Endodermal cell (in vitro differentiated cells): ENCODE data around the gene PRKCA. TPM values are rescaled to one million over a fixed set of nuclear protein-coding genes. Genes with fewer than 3 reads are reported as not detected.

Experiments
- DNase-seq: peaks from one replicate; pipeline ENCODE4 v3.0.0-alpha.2; 2017
- H3K27ac ChIP-seq: 2 replicates; pipeline ENCODE4 v1.5.1; 2013; ENCODE audit warnings: mild to moderate bottlenecking, low read depth, low read length, moderate library complexity
- H3K27me3 ChIP-seq: 2 replicates; pipeline ENCODE4 v1.6.1; 2013; ENCODE audit warnings: mild to moderate bottlenecking, low read length, moderate library complexity; ENCODE audit not compliant: insufficient read depth, control insufficient read depth, poor library complexity, severe bottlenecking
- H3K36me3 ChIP-seq: 2 replicates; pipeline ENCODE4 v1.7.0; 2013; ENCODE audit warnings: mild to moderate bottlenecking, low read length, moderate library complexity; ENCODE audit not compliant: control insufficient read depth, insufficient read depth
- H3K4me1 ChIP-seq: one replicate; pipeline ENCODE4 v1.7.0; 2013; ENCODE audit warnings: low read length; ENCODE audit not compliant: control insufficient read depth, insufficient read depth
- H3K4me3 ChIP-seq: 2 replicates; pipeline ENCODE4 v1.5.1; 2013; ENCODE audit warnings: mild to moderate bottlenecking, low read length, moderate library complexity
- H3K9ac ChIP-seq: 2 replicates; pipeline ENCODE4 v1.6.1; 2013; ENCODE audit warnings: mild to moderate bottlenecking, low read length, moderate library complexity; ENCODE audit not compliant: poor library complexity, severe bottlenecking; ENCODE audit errors: extremely low read depth
- H3K9me3 ChIP-seq: 2 replicates; pipeline ENCODE4 v1.6.1; 2013; ENCODE audit warnings: mild to moderate bottlenecking, low read length, moderate library complexity; ENCODE audit not compliant: control insufficient read depth
- H3K27ac Mint-ChIP-seq: 2 replicates; pipeline ENCODE4 v1.8.0; 2020; ENCODE audit warnings: mixed read lengths
- H3K27me3 Mint-ChIP-seq: 2 replicates; pipeline ENCODE4 v1.8.0; 2021; ENCODE audit warnings: mild to moderate bottlenecking, mixed read lengths; ENCODE audit not compliant: insufficient read depth
- H3K36me3 Mint-ChIP-seq: 2 replicates; pipeline ENCODE4 v1.8.0; 2020; ENCODE audit warnings: low read depth, mixed read lengths
- H3K4me1 Mint-ChIP-seq: 2 replicates; pipeline ENCODE4 v1.8.0; 2020; ENCODE audit warnings: mixed read lengths
- H3K4me3 Mint-ChIP-seq: 2 replicates; pipeline ENCODE4 v1.8.0; 2020; ENCODE audit warnings: mild to moderate bottlenecking, moderate library complexity, mixed read lengths
- H3K9me3 Mint-ChIP-seq: 2 replicates; pipeline ENCODE4 v1.8.0; 2020; ENCODE audit warnings: mild to moderate bottlenecking, mixed read lengths
- WGBS, 2 experiments: methylation state at CpG; one replicate each; pipeline versions ENCODE4 v1.1.5 to v1.1.7; 2013; ENCODE audit warnings: missing lambda C conversion rate in 2 of 2, mixed read lengths in 1 of 2; ENCODE audit not compliant: insufficient coverage in 1 of 2, insufficient read length in 1 of 2; 5-methylcytosine and 5-hydroxymethylcytosine counted together
- total RNA-seq, 2 donors: library from RNA; stranded (reverse); fragmentation: NEBNext Ultra II Directional in 1 of 2; extraction: Animal tissue kit (Norgen Biotek cat#: 25700) in 1 of 2; gene quantifications; 2 replicates in 1 of 2; 3 replicates in 1 of 2; pipeline ENCODE4 v1.2.1, GENCODE V29; 2021
- TF ChIP-seq, protein P1 (sequence below): fragments of 200-600 bp; sonication (generic); conservative IDR thresholded peaks from 2 replicates; pipeline ENCODE4 v1.5.0; 2021; ENCODE audit warnings: antibody characterized with exemption, mild to moderate bottlenecking

PRKCA gene
- total RNA-seq, 2 donors from 2014 or later = 8.7 to 14.6 TPM

DNA sequence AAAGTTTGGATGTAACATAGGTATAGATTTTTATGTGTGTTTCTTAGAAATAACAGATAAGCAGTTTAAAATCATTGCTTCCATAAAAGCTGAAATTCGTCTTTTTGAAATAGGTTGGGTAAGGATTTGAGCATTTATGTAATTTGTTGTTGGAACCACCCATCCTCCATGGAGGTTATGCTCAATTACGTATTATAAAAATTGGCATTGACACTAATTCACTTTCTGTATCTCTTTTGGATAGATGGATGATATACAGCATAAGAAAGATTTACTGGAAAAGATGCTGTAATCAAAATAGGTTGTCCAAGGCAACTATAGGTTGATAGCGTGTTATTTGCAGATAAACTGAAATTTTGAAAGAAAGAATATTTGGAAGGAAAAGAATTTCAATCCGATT is 105.5 kb downstream of the PRKCA start:
- Histone ChIP-seq H3K9me3 (no peaks in the 10 kb centered on the region), H3K36me3 (no peaks in the 10 kb centered on the region), H3K27me3 (no peaks in the 10 kb centered on the region), H3K4me1 (no peaks in the 10 kb centered on the region), H3K27ac (no peak overlapping the region), H3K4me3 (no peak overlapping the region), H3K9ac (no peak overlapping the region)
- 94 to 100% methylated on average over 4 of the region's 4 CpGs for WGBS, 2 experiments
- Mint-ChIP-seq H3K27me3 (no peaks in the 10 kb centered on the region), H3K4me3 (no peak overlapping the region), H3K9me3 (no peaks in the 10 kb centered on the region), H3K36me3 (no peaks in the 10 kb centered on the region), H3K27ac (no peak overlapping the region), H3K4me1 (peaks cover 11% of the 10 kb centered on the region)
- TF ChIP-seq, protein P1, sequence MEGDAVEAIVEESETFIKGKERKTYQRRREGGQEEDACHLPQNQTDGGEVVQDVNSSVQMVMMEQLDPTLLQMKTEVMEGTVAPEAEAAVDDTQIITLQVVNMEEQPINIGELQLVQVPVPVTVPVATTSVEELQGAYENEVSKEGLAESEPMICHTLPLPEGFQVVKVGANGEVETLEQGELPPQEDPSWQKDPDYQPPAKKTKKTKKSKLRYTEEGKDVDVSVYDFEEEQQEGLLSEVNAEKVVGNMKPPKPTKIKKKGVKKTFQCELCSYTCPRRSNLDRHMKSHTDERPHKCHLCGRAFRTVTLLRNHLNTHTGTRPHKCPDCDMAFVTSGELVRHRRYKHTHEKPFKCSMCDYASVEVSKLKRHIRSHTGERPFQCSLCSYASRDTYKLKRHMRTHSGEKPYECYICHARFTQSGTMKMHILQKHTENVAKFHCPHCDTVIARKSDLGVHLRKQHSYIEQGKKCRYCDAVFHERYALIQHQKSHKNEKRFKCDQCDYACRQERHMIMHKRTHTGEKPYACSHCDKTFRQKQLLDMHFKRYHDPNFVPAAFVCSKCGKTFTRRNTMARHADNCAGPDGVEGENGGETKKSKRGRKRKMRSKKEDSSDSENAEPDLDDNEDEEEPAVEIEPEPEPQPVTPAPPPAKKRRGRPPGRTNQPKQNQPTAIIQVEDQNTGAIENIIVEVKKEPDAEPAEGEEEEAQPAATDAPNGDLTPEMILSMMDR = no peak
- DNase-seq = no peak

DNA sequence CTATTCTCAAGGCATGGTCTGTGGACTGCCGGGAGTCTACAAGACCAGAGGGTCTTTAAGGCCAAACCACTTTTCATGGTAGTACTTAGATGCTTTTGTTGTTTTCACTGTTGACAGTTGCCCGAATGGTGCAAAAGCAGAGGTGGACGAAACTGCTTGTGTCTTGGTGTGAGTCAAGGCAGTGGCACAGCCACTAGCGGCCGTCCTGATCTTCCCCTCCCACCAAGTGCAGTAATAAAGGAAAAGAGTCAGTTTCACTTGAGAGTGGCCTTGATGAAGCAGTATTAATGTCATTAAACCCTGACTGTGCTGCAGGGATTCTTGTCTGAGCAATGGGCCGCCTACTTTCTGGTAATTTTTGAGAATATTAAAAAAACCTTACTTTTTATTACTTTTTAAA is 109.1 kb downstream of the PRKCA start:
- no peak overlapping the region for H3K4me3 ChIP-seq
- no peaks in the 10 kb centered on the region for H3K9me3 ChIP-seq
- no peak overlapping the region for H3K9ac ChIP-seq
- TF ChIP-seq, protein P1 = no peak
- no peaks in the 10 kb centered on the region for H3K27me3 ChIP-seq
- no peaks in the 10 kb centered on the region for H3K9me3 Mint-ChIP-seq
- no peak for DNase-seq
- no peaks in the 10 kb centered on the region for H3K36me3 Mint-ChIP-seq
- H3K4me3 Mint-ChIP-seq = no peak overlapping the region
- peaks cover 1% of the 10 kb centered on the region for H3K4me1 ChIP-seq
- H3K4me1 Mint-ChIP-seq = peaks cover 31% of the 10 kb centered on the region
- no peaks in the 10 kb centered on the region for H3K27me3 Mint-ChIP-seq
- WGBS, 2 experiments = 92 to 93% methylated on average over 5 to 6 of the region's 6 CpGs
- no peak overlapping the region for H3K27ac ChIP-seq
- H3K27ac Mint-ChIP-seq = no peak overlapping the region
- no peaks in the 10 kb centered on the region for H3K36me3 ChIP-seq

DNA sequence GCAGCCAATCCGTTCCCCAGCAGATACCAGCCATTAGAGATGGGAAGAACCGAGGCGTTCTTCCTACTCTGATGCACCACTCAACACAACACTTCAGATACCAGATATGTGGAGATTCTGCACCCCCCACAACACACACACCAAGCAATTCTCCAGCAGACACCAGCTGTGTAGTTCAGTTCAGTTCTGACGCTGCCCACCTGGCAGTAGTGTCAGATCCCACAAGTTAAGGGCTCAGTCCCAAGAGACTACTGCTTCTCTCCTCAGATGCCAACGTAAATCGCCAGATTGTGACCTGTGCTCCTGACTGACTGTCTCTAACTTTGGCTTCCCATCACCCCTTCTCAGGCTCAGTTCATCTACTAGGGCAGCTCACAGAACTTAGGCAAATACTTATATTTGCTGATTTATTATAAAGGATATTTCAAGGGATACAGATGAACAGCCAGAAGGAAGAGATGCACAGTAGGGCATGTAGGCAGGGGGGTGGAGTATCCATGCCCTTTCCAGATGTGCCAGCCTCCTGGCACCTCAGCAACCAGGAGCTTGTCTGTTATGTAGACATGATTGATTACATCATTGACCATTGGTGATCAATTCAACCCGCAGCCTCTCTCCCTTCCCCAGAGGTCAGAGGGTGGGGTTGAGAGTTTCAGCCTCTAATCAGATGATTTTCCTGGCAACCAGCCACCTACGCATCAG is 110.6 kb downstream of the PRKCA start:
- no peaks in the 10 kb centered on the region for H3K9me3 ChIP-seq
- no peak for DNase-seq
- H3K9ac ChIP-seq = no peak overlapping the region
- TF ChIP-seq, protein P1 = no peak
- H3K36me3 Mint-ChIP-seq = no peaks in the 10 kb centered on the region
- H3K27me3 Mint-ChIP-seq = no peaks in the 10 kb centered on the region
- H3K4me1 Mint-ChIP-seq = peaks cover 36% of the 10 kb centered on the region
- H3K36me3 ChIP-seq = no peaks in the 10 kb centered on the region
- WGBS, 2 experiments = 90 to 94% methylated on average over 6 to 8 of the region's 8 CpGs
- H3K27ac Mint-ChIP-seq = no peak overlapping the region
- H3K9me3 Mint-ChIP-seq = no peaks in the 10 kb centered on the region
- H3K27ac ChIP-seq = no peak overlapping the region
- H3K4me1 ChIP-seq = peaks cover 2% of the 10 kb centered on the region
- H3K4me3 ChIP-seq = no peak overlapping the region
- H3K27me3 ChIP-seq = no peaks in the 10 kb centered on the region
- H3K4me3 Mint-ChIP-seq = no peak overlapping the region
